NCI-H1092 treated with DMSO at 0.1 percent for 48 hours (cell line): ENCODE results near the gene HFE.
A peak's percentile ranks its signal among the peaks of the same experiment; 100 is the strongest.
"Not testable (repeated sequence)": the region's sequence is repeated elsewhere in the genome, so short reads cannot be mapped to it uniquely, and the experiment has no call there.

Experiments
- DNase-seq: peaks from one replicate; lab custom pipeline; 2025; lab: John Stamatoyannopoulos, UW

Gene HFE

DNA sequence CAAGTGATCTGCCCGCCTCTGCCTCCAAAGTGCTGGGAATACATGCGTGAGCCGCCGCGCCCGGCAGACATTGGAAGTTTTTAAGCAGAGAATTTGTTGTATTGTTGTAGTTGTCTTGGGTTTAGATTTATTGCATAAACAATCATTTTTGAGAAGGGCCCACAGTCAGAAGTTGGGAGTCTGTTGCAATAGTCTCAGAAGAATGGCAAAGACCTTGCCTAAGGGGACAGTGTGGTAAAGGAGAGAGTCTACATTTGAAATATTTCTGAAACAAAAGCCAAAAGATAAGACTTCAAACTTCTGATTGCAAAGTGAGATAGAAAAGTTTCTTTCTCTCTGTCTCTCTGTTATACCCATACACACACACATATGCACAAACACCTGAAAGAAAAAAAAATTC, 22.5 kb downstream of the HFE start:
- no peak for DNase-seq

DNA sequence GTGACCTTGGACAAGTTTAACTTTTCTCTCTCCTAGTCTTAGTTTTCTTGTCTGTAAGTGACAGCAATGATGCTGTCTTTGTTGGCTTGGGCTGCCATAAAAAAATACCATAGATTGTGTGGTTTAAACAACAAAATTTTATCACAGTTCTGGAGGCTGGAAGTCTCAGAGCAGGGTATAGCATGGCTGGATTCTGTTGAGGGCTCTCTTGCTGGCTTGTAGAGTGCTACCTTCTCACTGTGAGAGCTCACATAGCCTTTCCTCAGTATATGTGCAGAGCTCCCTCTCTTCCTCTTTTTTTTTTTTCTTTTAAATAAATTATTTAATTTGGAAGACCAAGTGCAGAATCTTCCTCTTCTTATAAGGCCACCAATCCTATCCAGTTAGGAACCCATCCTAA, 26.3 kb downstream of the HFE start:
- DNase-seq = no peak

DNA sequence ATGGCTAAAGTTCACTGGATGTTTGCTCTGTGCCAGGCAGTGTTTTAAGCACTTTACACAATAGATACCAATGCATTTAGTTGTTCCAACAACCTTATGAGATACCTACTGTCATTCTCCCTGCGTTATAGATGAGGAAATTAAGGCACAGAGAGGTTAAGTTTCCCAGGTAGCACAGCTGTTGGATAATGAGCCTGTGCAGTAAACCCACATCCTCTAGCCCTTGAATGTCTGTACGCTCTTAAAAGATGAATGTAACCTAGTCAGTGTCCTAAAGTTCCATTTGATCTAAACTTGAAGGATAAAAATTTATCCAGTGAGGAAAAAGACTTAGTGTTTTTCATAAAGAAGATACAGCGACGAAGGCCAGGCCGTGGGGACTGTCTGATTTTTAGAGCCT, 28.0 kb downstream of the HFE start:
- DNase-seq = no peak

DNA sequence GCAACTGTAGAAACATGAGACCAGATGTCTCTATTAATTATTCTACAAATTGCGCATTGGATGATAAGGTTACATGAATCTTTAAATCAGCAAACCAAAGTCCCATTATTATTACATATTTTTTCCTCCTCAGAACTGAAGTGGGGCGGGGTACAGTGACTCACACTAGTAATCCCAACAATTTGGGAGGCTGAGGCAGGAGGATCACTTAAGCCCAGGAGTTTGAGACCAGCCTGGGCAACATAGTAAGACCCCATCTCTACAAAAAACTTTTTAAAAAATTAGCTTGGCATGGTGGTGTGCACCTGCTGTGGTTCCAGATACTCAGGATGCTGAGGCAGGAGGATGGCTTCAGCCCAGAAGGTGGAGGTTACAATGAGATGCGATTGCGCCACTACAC, 29.0 kb downstream of the HFE start:
- no peak for DNase-seq

DNA sequence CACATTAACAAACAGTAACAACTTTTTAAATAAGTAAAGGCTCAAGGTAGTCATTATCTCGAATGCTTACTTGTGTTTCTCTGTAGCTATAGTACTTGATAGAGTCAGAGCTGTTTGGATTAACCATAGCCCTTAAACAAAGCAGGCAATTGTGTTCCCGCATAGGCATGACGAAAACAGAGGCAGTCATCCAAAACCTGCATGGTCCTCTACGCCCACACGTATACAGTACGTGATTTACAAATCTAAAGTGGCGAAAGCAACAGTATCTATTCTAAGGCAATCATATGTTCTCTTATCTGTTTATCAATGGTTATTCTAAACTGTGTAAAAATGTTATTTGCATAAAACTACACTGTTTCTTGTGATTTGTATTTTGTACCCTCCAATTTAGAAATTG, 31.8 kb downstream of the HFE start:
- DNase-seq = no peak

DNA sequence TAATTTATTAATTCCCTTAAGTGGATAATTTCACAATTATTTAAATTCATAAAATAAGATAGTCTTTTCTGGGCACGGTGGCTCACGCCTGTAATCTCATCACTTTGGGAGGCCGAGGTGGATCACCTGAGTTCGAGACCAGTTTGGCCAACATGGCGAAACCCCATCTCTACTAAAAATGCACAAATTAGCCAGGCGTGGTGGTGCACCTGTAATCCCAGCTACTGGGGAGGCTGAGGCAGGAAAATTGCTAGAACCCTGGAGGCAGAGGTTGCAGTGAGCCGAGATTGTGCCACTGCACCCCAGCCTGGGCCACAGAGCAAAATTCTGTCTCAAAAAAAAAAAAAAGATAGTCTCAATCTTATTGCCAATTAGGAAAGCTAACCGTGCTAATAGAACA, 32.9 kb downstream of the HFE start:
- DNase-seq = not testable (repeated sequence)

DNA sequence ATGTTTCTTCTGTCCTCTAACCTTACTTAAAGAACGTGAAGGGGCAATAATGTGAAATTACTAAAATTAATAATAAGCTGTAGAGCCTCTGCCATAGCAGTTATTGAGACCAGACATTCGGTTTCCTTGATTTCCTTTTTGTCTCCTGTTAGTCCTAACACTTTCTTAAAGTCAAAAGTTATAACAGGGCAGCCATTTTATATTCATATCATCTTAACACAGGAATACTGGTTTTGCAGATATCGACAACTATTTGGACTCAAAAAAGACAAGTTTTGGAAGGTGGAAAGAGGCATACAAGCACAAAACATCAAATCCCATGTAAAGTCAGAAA, 33.5 kb downstream of the HFE start:
- no peak for DNase-seq

DNA sequence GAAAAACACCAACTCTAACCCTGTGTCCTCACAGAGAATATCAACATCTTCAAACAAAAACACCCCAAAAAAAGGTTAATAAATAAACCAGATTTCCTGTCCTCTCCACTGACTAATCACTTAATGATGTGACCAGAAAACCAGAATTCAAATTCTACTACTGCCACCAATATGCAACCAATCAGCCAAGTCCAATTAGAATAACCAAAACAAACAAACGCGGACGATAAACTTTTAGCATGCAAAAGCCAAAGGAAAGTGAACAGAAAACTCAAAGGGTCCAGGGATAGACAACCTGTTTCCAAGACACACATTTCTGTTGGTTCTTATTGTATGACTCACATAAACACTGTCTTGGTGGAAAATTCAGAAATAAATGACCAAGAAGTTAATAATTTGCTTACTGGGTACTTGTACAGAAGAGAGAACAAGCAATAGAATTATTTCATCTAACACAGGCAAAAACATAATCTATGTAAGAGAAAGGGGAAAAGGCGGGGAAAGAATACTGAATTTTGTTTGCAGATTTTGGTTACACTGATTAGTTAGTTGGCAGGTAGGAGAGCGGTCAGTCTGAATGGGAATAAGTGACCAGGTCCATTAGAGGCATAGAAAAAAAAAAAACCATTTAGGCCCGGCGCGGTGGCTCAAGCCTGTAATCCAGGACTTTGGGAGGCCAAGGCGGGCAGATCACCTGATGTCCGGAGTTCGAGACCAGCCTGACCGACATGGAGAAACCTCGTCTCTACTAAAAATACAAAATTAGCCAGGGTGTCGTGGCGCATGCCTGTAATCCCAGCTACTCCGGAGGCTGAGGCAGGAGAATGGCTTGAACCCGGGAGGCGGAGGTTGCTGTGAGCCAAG, 34.1 kb downstream of the HFE start:
- no peak for DNase-seq

DNA sequence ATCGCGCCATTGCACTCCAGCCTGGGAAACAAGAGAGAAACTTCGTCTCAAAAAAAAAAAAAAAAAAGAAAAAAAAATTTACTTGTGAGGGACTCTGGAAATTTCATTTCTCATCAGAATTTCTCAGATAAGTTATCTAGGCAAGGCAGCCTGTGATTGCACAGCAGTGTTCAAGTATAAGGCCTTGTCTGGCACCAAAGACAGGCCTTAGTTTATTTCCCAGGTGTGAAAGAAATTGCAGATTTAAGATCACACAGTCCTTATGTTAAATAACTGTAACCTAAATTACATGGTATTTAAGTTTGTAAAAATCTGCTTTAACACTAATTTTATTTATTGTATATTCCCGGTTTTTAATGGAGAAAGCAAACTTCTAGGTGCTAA, 34.8 kb downstream of the HFE start:
- DNase-seq = no peak

DNA sequence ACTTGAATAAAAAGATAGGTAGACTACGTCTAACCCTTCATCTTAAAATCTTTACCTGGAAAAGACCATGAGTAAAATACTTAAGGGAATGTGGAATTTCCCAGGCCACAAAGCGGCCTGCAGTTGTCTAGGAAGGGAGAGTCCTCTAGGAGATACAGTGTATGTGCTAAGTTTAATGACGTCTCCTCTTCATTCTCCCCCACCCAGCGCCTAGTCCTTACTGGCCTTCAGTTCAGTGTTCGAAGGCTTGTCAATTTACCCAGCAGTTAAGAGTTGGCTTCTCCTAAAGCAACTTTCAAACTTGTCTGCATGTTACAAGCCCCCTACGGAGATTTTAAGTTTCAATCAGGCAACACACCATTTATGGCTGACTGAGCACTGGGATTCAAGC, 35.2 kb downstream of the HFE start:
- DNase-seq = no peak

DNA sequence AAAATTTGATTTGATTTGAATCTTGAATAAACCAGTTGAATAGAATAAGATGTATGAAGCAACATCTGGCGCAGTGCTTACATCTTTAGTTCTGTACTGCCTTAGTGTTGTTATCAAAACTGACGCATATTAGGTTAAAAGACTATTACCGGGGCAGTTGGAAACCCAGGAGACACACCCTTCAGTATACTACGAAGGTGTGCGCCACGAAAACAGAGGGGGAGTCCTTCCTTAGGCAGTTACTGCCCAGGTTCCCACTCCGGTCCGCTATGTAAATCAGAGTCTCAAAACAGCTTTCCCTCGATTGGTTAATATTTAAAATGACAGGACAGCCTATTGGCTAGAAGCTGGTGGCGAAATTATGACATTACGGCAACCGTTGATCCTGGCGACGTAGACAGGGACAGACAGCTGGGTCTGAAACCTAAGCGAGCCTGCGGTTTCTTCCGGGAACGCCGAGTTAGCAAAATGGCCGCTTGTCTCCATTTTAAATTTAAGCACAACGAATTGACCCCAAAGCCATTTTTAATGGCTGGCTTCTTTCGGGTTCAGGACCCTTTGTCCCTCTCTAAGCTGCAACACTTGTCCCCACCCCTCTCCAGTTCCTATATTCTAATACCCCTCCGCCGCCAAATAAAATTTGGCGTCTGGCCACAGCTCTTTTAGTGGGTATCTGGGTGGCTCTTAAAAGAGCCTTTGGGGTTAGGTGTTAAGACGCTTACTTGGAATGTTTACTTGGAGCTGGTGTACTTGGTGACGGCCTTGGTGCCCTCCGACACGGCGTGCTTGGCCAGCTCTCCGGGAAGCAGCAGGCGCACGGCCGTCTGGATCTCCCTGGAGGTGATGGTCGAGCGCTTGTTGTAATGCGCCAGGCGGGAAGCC, 35.8 kb downstream of the HFE start:
- peak; percentile 95 for DNase-seq

DNA sequence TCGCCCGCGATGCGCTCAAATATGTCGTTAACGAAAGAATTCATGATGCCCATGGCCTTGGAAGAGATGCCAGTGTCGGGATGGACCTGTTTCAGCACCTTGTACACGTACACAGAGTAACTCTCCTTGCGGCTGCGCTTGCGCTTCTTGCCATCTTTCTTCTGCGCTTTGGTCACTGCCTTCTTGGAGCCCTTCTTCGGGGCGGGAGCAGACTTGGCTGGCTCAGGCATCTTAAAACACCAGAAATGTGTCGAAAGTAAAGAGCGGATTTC, 36.4 kb downstream of the HFE start:
- DNase-seq = no peak

DNA sequence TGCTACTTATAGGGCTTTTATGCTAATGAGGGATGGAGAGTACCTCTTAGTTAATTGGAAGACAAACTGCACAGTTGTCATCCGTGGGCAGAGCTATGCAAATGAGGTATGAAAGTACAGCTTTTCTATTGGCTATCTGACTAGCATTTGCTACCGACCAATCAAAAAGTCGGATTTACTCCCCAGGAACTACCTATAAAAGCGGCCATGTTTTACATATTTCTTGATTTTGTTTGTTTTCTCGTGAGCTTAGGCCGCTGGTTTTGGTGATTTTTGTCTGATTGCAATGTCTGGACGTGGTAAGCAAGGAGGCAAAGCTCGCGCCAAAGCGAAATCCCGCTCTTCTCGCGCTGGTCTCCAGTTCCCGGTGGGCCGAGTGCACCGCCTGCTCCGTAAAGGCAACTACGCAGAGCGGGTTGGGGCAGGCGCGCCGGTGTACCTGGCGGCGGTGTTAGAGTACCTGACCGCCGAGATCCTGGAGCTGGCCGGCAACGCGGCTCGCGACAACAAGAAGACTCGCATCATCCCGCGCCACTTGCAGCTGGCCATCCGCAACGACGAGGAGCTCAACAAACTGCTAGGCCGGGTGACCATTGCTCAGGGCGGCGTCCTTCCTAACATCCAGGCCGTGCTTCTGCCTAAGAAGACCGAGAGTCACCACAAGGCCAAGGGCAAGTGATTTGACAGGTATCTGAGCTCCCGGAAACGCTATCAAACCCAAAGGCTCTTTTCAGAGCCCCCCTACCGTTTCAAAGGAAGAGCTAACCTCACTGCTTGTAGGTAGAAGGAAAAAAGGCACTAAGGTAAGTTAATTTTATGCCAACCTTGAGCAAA, 36.9 kb downstream of the HFE start:
- peak; percentile 95 for DNase-seq

DNA sequence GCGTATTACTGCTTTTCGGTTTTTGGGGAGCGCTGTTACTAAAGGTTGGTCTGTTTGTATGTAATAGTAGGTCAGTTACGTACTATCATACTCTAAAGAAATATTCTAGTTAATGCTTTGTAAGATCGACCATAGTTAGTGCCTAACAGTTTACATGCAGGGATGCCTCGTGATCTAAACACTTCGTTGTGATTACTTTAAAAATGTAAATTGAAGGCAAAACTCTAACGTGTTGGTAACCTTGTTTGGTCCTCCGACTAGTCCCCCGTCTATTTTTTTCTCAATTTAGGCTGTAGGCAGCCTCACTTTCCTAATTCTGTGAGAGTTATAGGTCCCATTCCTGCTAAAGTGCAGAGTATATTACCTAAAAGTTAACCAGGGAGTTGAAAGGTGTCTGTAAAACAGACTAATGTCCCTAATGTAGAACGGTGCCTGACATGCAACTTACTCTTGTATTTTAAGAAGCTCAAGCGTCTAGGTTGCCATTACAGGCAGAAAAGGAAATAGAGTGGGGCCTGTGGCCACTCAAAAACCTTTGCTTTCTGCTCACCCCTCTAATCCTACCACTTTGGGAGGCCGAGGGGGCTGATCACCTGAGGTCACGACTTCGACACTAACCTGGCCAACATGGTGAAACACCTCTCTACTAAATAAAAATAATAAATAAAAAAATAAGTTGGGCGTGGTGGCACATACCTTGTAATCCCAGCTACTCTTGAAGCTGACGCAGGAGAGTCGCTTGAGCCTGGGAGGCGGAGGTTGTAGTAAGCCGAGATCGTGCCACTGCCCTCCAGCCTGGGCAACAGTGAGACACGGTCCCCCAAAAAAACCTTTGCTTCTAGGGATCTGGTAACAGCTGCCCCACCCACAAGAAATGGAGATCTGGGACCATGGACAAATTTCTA, 37.8 kb downstream of the HFE start:
- DNase-seq = no peak

DNA sequence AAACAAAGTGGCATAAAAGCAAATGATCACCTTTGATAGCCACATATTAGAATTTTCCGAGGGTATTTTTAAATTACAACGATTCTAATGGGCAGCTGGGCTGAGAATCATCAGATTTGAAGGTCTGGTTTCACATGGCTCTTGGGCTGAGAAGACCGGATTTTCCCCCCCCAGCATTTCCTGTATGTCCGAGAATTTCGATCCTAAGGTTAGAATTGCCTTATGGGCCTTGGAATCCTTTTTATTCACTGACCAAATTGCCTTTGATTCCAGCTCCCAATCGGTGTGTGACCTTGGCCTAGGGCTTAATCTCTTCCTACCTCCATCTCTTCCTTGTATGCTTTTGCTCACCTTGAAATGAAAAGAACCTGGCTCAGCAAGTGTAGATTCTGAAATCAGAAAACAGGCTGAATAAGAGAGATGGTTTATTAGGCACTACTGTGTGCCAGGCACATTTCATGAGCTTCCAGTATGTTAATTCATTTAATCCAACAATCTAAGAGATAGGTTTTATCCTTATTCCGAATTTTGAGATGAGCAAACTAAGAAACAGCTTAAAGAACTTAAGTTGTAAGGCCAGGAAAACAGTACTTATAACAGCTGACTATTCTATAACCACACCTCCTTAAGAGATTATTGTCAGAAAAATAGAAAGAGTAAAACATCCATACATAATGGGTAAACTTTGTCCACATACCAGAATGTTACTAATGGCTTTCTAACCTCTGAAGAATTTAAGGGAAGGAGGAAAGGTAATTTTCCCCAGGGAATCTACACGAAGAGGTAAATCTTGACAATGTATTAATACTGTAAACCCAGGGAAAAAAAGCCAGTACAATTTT, 39.4 kb downstream of the HFE start:
- no peak for DNase-seq

DNA sequence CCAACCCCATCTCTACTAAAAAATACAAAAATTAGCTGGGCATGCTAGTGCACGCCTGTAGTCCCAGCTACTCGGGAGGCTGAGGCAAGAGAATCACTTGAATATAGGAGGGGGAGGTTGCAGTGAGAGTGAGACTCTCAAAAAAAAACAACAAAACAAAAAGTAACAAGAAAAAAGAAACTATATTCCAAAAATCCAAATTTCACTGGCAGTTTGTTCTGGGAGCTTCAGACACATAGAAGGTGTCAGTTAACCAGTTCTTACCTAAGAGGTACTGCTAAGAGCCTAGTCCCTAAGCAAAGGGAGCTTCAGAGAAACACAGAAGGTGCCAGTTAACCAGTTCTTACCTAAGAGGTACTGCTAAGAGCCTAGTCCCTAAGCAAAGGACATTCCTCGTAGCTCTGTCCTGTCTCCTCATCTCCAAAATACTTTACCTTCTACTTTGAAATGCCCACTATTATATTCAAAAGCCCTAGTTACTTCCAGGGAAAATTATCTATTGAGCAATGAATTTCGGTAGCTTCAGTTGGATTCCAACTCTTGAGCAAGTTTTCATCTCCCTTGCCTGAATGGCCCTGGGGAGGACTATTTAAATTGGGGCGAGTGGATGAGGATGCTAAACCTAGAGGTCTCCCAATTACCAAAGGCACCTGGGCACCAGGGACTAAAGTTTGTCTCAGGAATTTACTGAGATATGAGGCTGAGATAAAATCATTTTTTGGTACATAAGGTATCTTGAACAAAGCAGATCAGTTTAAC, 41.0 kb downstream of the HFE start:
- no peak for DNase-seq

DNA sequence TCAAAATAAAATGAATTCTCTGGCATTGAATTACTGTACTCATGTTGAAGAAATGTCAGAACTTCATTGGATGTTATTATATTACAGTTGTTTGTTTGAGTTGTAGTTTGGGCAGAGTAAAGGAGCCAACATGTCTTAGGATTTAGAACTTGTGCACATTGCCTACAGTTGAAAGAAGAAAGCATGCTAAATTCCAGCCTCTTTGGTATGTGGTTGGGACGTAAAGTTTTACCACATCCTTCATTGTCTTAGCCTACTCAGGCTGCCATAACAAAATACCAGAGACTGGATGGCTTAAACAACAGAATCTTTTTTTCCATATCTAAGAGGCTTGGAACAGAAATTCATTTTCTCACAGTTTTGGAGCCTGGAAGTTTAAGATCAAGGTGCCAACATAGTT, 42.4 kb downstream of the HFE start:
- no peak for DNase-seq

DNA sequence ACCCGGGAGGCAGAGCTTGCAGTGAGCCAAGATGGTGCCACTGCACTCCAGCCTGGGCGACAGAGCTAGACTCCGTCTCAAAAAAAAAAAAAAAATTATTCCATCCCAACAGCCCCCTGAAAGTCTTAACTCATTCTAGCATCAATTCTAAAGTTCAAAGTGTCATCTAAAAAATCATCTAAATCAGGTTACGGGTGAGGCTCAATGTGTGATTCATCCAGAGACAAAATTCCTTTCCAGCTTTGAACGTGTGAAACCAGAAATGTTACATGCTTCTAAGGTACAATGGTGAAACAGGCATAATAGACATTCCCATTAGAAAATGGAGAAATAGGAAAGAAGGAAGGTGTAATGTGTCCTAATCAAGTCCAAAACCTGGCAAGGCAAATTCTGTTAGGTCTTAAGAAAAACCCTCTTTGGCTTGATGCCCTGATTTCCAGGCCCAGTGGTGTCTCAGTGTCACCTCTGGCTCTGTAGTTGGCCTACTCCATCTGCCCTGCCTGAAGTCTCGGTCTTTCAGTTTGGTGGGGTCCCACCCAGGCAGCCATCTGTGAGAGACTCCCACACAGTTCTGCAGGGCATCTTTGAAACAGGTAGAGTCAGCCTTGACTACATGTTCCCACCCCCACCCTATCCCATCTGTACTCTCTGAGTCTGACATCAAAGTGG, 43.5 kb downstream of the HFE start:
- DNase-seq = no peak

DNA sequence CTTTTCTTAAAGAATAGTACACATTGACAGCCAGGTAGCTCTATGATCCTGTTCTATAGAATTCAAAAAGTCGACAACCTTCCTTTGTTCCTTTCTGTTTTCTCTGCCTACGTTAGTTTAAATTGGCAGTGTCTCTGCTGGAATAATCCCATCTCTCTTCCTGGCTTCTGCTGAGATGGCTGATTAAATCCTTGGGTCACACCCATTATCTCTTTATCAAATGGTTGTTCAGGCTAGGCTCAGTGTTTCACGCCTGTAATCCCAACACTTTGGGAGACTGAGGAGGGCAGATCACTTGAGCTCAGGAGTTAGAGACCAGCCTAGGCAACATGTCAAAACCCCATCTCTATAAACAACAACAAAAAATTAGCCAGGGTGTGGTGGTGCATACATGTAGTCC, 44.4 kb downstream of the HFE start:
- DNase-seq = no peak

DNA sequence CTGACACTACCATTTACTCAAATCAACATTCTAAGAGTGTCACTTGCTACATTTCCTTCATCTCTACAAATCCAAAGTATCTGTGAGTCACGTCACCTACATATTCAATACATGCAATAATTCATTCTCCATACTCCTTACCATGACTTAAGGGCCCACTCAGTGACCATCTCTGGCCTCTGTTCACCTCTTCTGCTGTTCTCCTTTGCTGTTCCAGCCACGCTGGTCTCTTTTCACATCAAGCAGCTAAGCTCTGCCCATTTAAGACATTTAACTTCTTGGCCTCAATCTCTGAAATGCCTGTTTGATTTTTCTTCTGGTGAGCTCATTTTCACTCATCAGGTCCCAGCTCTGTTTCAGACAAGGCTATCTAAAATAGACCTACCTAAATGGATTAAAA, 46.5 kb downstream of the HFE start:
- no peak for DNase-seq
